Fibroblast of lung (primary cell): Measurements from ENCODE around the gene CIAO3.

Experiments
- EZH2 ChIP-seq: IDR thresholded peaks from 2 replicates; pipeline ENCODE4 v1.5.1; 2012; ENCODE audit warnings: low read length, control low read depth, mild to moderate bottlenecking; ENCODE audit errors: missing control alignments
- TF ChIP-seq, protein P1 (sequence below), 2 donors: IDR thresholded peaks in 1 of 2; conservative IDR thresholded peaks in 1 of 2; 1 replicate in 1 of 2; 2 replicates in 1 of 2; pipeline ENCODE4 v1.5.1; 2011 to 2012; ENCODE audit warnings: low read length in 2 of 2, control low read depth in 1 of 2, inconsistent platforms in 1 of 2, low read depth in 1 of 2, mild to moderate bottlenecking in 1 of 2

DNA sequence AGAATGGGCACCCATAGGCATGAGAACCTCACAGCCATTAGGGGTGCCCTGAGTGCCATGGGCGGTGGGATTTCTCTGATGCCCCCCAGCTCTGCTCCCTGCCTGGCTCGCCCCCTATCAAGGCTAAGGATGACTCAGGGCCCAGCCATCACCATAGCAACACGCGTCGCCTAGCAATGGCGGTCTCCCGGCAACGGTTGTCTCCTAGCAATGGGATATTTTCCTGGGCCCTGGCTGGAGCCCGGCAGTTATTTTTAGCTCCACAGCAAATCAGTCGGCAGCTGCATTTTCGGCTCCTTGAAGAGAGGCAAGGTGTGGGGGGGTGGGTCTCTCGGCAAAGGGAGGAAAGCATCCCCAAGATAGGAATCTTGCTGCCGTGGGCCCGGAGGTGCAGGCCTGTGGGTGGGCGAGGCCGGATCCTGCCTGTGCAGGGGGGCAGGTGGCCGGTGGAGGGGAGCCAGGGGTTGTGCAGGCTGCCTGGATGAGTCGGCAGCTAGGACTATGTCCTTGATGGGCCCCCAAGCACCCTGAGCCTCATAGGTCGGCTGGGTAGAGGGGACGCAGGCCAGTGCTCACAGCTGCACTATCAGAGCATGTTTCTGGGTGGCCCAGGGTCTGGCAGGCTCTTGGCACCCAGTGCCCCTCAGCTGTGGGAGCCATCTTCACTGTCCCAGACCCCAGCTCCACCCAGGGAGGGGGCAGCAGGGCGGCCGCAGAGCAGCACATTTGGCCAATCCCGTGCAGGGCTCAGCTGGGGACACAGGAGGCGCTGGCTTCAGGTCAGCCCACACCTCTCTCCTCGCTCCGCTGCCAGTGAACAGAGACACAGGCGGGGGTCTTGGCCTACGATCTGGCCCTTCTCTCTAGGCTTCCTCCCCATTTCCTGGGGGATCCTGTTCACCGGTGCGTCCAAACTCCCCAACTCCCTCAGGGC lies 31.0 kb downstream of the CIAO3 start:
- TF ChIP-seq EZH2, result no peak
- TF ChIP-seq, protein P1, sequence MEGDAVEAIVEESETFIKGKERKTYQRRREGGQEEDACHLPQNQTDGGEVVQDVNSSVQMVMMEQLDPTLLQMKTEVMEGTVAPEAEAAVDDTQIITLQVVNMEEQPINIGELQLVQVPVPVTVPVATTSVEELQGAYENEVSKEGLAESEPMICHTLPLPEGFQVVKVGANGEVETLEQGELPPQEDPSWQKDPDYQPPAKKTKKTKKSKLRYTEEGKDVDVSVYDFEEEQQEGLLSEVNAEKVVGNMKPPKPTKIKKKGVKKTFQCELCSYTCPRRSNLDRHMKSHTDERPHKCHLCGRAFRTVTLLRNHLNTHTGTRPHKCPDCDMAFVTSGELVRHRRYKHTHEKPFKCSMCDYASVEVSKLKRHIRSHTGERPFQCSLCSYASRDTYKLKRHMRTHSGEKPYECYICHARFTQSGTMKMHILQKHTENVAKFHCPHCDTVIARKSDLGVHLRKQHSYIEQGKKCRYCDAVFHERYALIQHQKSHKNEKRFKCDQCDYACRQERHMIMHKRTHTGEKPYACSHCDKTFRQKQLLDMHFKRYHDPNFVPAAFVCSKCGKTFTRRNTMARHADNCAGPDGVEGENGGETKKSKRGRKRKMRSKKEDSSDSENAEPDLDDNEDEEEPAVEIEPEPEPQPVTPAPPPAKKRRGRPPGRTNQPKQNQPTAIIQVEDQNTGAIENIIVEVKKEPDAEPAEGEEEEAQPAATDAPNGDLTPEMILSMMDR (conservative IDR thresholded peaks at IDR 0.05 in 1 of 2, IDR thresholded peaks at IDR 0.05 in 1 of 2; ENCODE audit: low read depth in 1 of 2, low read length in 2 of 2), result no peak
